HG03039 (cell line): ENCODE measurements around the gene UQCRH.

ENCODE experiments used
- ATAC-seq: cut with Tn5 transposase; IDR thresholded peaks from one replicate; pipeline ENCODE4 v1.9.1; 2021; ENCODE audit warnings: mild to moderate bottlenecking, moderate library complexity; ENCODE audit not compliant: unreplicated experiment

The UQCRH gene

DNA sequence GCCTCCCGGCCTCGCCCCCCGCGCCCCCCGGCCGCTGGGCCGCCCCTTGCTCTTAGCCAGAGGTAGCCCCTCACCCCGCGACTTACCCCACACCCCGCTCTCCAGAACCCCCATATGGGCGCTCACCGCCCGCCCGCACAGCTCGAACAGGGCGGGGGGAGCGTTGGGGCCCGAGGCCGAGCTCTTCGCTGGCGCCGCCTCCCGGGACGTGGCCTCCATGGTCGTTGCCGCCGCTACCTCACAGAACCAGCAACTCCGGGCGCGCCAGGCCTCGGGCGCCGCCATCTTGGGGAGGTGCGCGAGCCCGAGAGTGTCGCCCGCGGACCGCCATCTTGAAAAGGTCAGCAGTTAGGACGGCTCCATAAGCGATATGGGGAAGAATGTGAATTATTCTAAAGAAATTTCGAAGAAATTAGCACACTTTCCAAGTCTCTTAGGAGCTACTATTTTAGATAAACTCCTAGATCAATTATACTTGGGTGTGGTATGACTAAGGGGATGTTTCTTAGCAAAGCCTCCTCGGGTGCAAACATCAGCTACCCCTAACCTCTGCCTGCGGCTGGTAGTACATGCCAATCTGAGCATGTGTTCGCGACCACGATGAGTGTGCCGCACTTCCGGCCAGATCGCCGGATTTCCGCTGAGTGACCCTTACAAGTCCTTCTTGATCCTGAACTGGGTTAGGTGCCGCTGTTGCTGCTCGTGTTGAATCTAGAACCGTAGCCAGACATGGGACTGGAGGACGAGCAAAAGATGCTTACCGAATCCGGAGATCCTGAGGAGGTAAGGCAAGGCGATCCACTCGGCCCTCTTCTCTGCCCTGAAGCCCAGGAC lies at the start of gene UQCRH, which contains the start of gene LRRC41:
UQCRH (plus strand) TSS at position 661 of the 834 bp plus-strand sequence; CDS start at position 730, 69 bp downstream.
LRRC41 (minus strand) TSS at position 579 of the 834 bp plus-strand sequence; CDS start at position 285, 294 bp downstream.
- peak; percentile 76 for ATAC-seq

DNA sequence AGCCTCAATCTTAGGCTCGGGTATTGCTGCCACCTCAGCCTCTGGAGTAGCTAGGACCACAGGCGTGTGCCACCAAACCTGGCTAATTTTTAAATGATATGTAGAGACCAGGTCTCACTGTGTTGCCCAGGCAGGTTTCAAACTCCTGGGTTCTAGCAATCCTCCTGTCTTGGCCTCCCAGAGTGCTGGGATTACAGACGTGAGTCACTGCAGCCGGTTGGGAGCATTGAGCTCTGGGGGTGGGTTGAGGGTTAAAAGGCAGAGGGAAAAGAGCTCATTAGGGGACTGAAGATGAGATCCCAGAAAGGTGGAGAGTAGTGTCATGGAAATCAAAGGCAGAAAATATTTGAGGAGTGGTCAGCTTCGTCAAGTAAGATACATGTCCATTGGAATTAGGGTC lies 48.8 kb upstream of the UQCRH start:
- no peak for ATAC-seq

DNA sequence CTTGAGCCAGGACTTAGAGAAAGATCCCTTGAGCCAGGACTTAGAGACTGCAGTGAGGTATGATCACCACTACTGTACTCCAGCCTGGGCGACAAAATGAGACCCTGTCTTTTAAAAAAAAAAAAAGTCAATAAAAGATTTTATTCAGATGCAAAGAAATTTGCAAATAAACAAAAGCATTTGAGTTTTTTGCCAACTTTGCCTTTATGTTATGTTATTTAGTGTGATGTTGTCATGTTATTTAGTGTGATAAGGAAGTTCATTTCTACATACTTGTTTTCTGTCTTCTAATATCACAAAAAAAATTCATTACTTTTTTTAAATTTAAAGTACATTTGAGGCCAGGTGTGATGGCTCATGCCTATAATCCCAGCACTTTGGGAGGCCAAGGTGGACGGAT lies 47.0 kb upstream of the UQCRH start:
- ATAC-seq: no peak

DNA sequence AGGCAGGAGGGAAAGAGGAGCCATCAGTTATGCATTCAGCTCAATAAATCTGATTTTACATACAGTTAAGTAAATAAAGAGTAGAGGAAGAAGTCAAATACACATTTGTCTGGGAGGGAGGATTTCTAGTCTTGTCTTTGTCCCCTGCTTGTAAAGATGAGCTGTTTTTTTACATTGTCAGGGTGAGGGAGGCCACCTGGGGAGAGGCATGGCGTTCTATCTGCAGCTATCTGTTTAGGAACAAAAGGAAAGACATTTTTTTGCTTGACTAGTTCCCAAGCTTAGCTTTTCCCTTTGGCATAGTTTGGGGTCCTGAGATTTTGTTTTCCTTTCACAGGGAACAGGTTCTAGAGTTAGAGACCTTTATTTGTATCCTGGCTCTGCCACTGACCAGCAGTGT lies 41.0 kb upstream of the UQCRH start:
- ATAC-seq: no peak

DNA sequence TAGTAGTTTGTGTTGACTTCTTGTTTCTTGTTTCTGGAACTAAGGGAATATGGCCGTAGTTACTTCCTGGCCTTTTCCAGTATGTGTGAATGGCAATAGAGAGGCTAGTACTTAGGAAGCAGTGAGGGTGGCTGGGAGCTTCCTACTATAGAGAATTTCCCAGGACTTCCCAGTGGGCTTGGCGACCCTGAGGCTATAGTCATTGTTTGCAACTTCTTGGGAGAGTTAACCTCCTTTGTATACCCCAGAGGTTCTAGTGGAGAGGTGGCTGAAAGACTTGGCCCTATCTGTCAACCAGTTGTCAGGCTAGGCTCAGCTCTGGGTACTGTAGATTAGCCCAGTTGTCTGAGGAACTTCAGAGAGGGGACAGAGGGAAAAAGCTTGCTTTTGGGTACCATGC lies 40.4 kb upstream of the UQCRH start:
- ATAC-seq: no peak

DNA sequence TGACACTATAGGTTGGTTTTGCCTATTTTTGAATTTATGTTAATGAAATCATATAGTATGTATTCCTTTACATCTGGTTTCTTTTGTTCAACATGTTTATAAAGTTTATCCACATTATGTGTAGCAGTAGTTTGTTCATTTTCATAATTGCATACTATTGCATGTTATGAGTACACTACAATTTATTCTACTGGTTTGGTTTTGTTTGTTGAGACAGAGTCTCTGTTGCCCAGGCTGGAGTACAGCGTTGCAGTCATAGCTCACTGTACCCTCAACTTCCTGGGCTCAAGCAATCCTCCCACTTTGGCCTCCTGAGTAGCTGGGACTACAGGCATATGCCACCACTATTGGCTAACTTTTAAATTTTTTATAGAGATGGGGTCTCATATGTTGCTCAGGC lies 34.9 kb upstream of the UQCRH start:
- ATAC-seq: no peak

DNA sequence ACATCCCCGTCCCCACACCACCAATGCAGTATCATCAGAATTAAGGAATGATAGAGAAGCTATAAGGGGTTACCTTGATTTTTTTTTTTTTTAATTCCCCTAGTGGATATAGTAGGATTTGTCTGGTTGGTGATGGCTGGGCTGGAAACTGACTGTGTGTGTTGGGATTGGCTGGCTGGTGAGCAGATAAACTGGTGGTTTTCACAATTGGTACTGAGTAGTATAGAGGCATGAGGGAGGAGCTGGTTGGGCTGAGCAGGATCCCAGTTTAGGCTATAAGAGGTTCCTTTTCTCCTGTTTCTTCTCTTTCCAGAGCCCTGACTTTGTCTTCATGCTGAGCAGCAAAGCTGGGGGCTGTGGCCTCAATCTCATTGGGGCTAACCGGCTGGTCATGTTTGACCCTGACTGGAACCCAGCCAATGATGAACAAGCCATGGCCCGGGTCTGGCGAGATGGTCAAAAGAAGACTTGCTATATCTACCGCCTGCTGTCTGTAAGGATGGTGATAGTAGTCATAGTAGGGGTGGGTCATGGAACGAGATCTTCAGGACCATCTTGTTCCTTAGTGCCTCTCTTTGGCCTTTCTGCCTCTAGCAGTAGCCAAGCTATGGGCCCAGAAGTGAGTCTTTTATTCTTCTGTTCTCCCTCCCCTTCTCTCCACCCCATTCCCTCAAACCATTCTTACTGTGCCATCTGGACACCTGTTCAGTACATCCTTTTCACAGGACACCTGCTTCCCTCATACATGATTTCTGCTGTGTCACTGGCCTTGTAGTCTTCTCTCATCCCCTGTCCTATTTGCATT lies 29.1 kb upstream of the UQCRH start:
- no peak for ATAC-seq

DNA sequence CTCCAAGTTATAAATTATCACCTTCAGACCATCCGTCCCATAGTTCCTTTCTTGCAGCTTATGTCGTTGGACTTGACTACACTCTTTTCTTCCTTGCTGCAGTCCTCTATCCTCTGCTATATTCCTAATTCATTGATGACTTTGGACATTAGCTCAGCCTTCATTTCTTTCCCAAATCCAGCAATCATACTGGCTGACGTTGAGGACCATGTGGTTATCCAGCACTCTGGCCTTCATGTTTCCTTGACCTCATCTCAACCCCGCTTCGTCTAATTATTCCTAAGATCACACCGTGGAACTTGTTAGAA lies 28.5 kb upstream of the UQCRH start:
- ATAC-seq: no peak

DNA sequence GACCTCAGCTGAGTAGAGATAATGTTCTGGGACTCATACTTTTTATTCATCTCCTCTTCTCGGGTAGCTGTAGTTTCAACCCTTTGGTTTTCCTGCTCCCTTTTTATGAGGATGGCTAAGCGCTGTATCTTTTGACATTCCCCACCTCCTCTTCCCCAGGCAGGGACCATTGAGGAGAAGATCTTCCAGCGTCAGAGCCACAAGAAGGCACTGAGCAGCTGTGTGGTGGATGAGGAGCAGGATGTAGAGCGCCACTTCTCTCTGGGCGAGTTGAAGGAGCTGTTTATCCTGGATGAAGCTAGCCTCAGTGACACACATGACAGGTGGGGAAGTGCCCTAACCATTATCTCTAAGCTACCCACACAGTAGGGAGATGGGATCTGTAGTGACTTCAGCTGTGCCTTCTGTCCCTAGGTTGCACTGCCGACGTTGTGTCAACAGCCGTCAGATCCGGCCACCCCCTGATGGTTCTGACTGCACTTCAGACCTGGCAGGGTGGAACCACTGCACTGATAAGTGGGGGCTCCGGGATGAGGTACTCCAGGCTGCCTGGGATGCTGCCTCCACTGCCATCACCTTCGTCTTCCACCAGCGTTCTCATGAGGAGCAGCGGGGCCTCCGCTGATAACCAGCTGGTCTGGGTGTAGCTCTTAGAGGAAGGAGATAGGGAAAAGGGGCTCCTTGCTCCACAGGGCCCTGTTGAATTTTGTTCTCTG lies 25.7 kb upstream of the UQCRH start:
- ATAC-seq: no peak

DNA sequence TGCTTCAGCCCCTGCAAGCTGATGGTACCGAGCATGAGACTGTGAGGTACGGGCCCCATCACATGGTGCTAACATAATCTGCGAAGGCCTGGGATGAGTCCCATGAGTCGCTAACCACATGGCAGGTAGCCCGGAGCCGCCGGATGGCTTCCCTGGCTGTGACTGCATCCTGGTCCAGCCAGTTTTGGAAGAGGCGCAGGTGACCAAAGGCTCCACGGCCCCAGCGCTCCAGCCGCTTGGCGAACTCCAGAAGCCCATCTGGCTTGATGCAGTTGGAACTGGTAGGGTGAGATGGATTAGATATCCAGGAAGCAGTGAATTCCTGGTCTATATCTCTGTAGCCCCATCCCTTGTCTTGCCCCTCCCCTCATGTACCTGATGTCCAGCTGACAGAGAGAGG lies 24.7 kb upstream of the UQCRH start:
- ATAC-seq: no peak

DNA sequence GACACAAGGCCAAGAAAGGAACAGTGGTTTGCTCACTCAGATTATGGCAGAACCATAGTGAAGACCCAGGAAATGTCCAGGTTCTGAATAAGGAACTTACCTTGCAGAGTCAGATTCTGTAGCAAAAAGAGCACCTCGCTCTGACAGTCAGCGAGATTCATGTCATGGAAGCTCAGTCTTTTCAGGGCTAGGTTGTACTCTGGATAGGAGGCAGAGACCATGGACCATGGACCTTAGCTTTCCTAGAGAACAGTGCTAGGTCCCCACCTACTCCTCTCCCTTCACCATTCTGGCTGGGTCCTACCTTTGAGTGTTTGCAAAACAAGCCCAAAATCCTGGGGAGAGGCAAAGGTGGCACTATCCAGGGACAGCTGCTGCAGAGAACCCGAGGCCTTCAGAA lies 23.4 kb upstream of the UQCRH start:
- ATAC-seq: no peak

DNA sequence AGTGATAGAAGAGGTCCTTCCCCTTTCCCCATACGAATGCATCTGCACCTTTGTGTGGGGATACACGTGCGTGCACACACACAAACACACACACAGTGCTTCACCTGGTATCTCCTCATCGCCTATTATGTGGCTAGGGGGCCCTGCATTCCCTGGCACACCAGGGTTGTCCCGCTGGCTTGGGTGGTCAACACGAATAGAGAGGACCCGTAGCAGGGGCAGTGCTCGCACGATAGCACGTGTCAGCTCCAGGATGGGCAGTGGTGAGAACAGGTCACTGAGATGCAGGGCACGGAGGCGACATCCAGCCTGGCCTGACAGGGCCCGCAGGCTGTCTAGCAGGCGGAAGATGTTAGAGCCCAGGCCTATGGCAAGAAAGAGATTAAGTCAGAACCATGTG lies 22.5 kb upstream of the UQCRH start:
- no peak for ATAC-seq

DNA sequence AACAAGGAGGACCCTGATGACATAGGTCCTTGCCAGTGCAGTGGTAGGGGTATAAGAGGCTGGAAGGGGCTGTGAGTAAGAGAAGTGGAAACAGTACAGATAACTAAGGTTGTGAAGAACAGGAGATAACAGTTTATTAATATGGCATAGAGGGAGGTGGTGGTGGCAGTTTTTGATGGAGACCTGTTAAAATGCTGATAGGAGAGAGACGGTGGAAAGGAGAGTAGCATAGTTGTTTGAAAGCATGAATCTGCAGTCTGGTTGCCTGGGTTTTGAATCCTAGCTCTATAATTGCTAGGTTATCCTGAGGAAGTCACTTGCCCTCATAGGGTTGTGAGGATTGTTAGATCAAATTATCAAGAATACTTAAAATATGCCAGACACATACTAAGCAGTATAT lies 19.4 kb upstream of the UQCRH start:
- ATAC-seq: no peak

DNA sequence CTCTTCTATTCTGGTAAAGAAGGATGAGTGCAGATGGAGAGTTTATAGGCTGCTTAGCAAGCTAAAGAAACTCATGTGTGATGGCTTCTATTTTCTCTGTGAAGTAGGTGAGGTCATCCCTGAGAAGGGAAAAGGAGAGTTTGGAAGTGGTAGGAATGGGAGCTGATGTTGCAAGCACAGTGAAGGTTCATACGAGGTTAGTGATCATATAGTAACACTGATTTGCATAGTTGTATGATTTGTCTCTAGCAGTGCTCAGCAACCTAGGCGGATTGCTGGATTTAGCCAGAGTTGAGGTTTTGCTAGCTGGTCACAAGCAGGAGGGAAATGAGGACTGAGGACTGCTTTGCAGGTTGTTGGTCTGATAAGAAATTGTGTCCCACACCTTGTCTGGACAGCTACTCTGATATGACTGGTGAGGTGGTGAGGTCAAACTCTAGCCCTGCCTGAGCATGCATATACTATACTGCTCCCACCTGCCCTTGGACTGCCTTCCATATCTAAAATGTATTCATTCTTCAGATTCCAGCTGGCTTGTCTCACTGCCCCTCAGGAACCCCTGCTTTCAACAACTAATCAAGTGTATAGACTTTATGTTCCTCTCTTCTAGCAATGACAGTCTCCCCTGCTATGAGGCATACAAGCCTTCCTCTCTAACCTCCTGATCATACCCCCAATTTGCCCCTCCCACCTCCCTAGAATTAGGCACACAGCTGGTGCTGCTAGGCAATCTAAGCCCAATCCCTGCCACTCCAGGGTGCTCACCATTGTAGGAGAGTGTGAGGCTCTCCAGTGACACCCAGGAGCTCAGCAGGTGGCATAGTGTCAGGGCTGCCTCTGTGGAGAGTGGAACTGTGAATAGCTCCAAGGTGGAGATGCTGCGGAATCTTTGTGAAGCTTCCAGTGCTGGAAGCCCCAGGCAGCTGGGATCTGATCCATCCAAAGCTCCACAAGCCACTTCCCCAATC lies 18.6 kb upstream of the UQCRH start:
- no peak for ATAC-seq

DNA sequence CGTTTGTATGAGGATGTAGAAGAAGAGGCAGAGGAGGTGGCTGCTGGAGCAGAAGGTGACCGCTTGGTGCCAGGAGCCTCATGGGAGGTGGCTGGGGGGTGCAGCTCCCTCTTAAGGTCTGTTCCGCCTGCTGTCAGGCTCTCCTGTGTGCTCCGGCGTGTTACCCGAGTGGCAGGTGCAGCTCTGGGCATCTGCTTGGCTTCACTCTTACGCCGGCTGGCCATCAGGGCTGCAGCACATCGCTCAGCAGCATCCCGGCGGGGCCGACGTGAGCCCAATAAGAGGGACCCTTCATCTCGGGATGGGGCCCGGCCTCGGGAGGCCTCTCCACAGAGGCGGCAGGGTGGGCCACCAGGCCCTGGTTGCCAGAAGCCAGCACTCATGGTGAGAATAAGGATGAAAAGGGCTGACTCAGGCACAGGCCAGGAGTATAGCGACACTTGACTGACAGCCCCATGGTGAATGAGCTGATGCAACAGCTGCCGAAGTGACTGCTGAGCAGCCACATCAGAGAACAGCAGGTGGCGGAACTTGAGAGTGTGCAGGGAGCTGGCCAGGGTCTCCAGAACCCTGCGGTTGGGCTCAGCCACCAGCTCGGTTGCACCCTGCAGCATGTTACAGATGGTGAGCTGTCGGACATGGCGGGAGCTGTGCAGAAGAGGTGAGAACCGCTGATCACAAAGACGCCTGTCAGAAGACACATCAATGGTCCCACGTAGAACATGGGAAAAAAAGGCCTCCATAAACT lies 17.6 kb upstream of the UQCRH start:
- ATAC-seq: no peak

DNA sequence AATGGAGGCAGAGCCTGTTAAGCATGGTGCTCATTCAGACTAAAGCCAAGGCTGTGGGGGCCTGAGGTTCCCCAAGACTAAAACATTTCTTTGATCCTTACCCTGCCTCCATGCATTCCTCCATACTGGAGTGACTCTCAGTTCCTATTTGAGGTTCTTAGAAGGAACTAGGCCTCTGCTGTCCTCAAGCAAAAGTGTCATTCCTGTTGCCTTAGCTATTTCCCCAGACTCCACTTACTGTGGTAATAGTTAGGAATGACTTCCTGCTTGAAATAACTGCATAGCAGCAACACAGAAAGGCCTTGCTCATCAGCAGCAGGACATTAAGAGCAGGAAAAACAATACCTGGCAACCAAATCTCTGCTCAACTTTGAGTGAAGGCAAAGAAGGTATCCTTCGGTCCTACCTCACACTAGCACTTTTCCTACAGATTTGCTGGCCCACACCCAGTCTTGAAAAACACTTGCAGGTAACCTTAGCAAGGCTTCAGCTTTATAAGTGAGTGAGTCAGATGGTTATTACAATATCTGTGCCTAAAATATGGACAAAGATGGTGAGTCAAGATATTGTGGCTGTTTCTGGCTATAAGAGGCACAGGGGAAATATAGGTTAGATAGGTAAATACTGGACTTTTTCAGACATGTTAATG lies 14.9 kb upstream of the UQCRH start:
- ATAC-seq: no peak

DNA sequence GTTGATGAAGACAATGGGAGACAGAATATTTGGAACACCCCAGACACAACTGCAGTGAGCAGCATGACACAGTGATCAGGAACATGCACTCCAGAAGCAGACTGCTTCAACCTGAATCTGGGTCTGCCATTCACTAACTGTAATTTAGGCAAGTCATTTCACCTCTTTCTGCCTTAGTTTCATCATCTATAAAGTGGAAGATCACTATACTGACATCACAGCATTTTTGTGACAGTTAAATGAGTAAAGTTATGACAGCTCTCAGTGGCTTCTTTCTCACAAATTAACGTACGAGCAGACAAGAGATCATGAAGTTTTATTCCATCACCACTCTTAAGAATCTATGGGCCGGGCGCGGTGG lies 14.4 kb upstream of the UQCRH start:
- ATAC-seq: no peak

DNA sequence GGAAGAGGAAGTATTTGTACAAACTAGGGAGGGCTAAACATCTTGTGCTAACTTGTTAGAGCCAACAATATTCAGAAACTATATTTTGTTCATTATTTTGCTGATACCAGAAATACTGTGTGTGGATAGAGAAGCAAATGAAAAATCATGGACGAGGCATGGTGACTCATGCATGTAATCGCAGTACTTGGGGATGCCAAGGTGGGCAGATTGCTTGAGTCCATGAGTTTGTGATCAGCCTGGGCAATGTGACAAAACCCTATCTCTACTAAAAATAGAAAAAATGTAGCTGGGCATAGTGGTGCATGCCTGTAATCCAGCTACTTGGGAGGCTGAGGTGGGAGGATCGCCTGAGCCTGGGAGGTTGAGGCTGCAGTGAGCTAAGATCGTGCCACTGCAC lies 13.5 kb upstream of the UQCRH start:
- no peak for ATAC-seq

DNA sequence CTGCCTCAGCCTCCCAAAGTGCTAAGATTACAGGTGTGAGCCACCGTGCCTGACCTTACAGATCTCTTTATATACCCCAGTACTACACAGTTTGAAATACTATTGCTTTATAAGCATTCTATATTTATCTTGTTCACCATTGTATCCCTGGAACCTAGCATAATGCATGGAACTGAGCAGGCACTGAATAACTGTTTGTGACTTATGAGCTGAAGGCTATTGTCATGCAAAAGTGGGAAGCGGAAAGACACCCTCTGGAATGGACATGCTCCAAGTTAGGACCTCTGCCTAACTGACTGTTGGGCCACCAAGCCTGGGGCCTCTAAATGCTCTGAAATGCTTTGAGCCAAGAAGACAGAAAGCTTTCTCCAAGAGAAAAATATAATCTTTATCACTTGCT lies 8.2 kb upstream of the UQCRH start:
- ATAC-seq: no peak
